Omental fat pad (tissue), 4 donors: ENCODE measurements around the gene CREB5. TPM values are rescaled to one million over a fixed set of nuclear protein-coding genes. Genes with fewer than 3 reads are reported as not detected.

Source experiments
- ATAC-seq: fragments of 150-250 bp; one replicate; pipeline ENCODE4 v1.9.1; 2016; ENCODE audit warnings: mild to moderate bottlenecking, moderate library complexity; ENCODE audit not compliant: low FRiP score
- DNase-seq: peaks from one replicate; pipeline ENCODE4 v3.0.0-alpha.2; 2019; ENCODE audit warnings: low spot score
- CTCF ChIP-seq, 3 donors: fragments of 450-650 bp; IDR thresholded peaks; one replicate each; pipeline ENCODE4 v1.5.1; 2016 to 2017; ENCODE audit warnings: antibody characterized with exemption in 3 of 3, mild to moderate bottlenecking in 3 of 3, moderate library complexity in 2 of 3
- total RNA-seq, 4 donors: library from RNA; depleted of rRNA; stranded (reverse); fragments of >200 nt; gene quantifications; one replicate each; pipeline ENCODE4 v1.1.0, GENCODE V29; 2016

CREB5 gene
- total RNA-seq, 4 donors from 2014 or later, result 27.9 to 87.0 (median 42.9) TPM

GRCh38 chr7:28533731-28534531 is 121.6 kb downstream of the CREB5 start:
- DNase-seq, result no peak
- peak; percentile 18 for ATAC-seq
- no peak for TF ChIP-seq CTCF (IDR thresholded peaks at IDR 0.05)

GRCh38 chr7:28536259-28536658 is 123.9 kb downstream of the CREB5 start:
- ATAC-seq (peak; percentile 77), DNase-seq (no peak)
- TF ChIP-seq CTCF (IDR thresholded peaks at IDR 0.05), result no peak

GRCh38 chr7:28539289-28539981 is 127.1 kb downstream of the CREB5 start:
- ATAC-seq (no peak), DNase-seq (no peak)
- TF ChIP-seq CTCF (IDR thresholded peaks at IDR 0.05), result no peak

DNA sequence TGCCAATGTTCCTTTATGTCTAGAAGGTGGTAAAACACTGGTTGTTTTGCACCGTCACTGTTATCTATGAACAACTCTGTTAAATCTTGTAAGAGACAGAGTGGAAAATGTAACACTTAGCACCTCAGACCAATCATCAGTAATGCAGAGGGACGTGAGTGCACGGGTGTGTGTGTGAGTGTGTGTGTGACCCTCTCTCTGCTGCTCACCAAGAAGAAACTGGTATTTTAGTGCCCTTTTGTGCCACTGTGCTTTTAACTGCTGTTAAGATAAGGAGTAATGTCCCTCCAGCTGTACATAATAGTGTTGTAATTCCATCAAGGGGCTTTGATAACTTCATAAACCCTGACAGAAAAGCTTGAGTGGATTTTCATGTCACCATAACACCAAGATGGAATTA is 130.1 kb downstream of the CREB5 start:
- no peak for TF ChIP-seq CTCF (IDR thresholded peaks at IDR 0.05)
- ATAC-seq (no peak), DNase-seq (no peak)

DNA sequence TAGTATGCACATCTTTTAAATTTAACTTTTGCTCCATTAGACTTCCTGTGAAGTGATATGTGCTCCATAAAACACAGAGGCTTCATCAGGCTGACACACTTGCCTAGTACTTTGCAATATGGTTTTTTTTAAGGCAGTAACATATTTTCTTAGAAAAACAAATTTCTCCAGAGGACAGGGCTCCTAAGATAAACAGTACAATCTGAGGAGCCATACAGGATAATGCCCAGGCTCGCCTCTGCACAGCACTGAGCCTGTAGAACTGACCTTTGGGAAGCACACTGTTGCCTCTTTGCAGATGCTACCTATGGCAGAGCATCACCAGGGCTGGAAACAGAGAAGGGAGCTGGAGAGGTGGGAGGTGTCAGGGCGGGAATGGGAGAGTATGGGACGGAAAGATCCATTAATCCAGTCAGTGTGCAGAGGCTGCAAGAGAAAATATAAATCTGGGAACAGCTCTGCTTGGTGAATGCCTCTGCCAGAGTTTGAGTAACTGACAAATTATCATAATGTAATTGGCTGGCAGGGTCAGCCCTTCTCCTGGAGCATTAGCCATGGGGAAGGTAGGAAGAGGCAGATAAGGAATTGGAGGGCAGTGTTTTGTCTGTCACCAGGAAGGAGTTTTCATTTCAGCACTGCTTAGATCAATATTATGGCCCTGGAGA is 132.3 kb downstream of the CREB5 start:
- TF ChIP-seq CTCF (IDR thresholded peaks at IDR 0.05), result no peak
- ATAC-seq (no peak), DNase-seq (no peak)

DNA sequence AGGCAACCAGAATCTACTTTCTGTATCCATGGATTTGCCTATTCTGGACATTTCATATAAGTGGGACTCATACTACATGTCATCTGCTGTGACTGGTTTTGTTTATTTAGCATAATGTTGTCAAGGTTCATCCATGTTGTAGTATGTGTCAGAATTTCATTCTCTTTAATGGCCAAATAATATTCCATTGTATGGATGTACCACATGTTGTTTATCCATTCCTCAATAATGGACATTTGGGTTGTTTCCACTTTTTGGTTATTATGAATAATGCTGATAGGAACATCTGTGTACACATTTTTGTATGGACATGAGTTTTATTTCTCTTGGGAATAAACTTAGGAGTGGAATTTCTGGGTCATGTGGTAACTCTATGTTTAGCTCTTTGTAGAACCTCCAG is 133.7 kb downstream of the CREB5 start:
- no peak for ATAC-seq
- no peak for TF ChIP-seq CTCF (IDR thresholded peaks at IDR 0.05)
- DNase-seq, result no peak
